Activated T-cell treated with anti-CD3 and anti-CD28 coated beads for 1 hour (primary cell): ENCODE measurements around the gene NDUFA13.

Experiments
- DNase-seq: peaks from one replicate; pipeline ENCODE4 v3.0.0-alpha.2; 2020; ENCODE audit warnings: low read depth

The NDUFA13 gene

GRCh38 chr19:19533841-19534240 lies 17.8 kb downstream of the NDUFA13 start:
- no peak for DNase-seq

GRCh38 chr19:19534556-19535265 lies 18.7 kb downstream of the NDUFA13 start:
- no peak for DNase-seq

GRCh38 chr19:19535311-19536191 lies 19.5 kb downstream of the NDUFA13 start:
- DNase-seq: no peak

GRCh38 chr19:19537075-19538048 lies 21.3 kb downstream of the NDUFA13 start:
- DNase-seq: no peak

- DNase-seq: peak; percentile 34
Observed at GRCh38 chr19:19538061-19538784, 22.2 kb downstream of the NDUFA13 start, which contains the start of gene CILP2. Gene CILP2 (plus strand): TSS chr19:19538265. CDS start chr19:19538350, 85 bp downstream.

GRCh38 chr19:19538785-19539166 lies 22.8 kb downstream of the NDUFA13 start:
- no peak for DNase-seq

GRCh38 chr19:19539698-19540063 lies 23.7 kb downstream of the NDUFA13 start:
- no peak for DNase-seq

GRCh38 chr19:19540064-19540714 lies 24.2 kb downstream of the NDUFA13 start:
- peak; percentile 44 for DNase-seq

- peak; percentile 67 for DNase-seq
Observed at GRCh38 chr19:19540715-19541515, 24.9 kb downstream of the NDUFA13 start.

- no peak for DNase-seq
Observed at GRCh38 chr19:19541616-19542015, 25.6 kb downstream of the NDUFA13 start.

- no peak for DNase-seq
Observed at GRCh38 chr19:19542507-19542906, 26.5 kb downstream of the NDUFA13 start.

GRCh38 chr19:19543101-19543500 lies 27.1 kb downstream of the NDUFA13 start:
- DNase-seq: no peak

- DNase-seq: no peak
Observed at GRCh38 chr19:19543640-19544039, 27.6 kb downstream of the NDUFA13 start.

GRCh38 chr19:19544257-19544953 lies 28.4 kb downstream of the NDUFA13 start:
- DNase-seq: no peak

- no peak for DNase-seq
Observed at GRCh38 chr19:19544954-19545591, 29.0 kb downstream of the NDUFA13 start.

GRCh38 chr19:19545707-19546106 lies 29.7 kb downstream of the NDUFA13 start:
- no peak for DNase-seq

GRCh38 chr19:19546751-19547162 lies 30.7 kb downstream of the NDUFA13 start:
- DNase-seq: no peak

- no peak for DNase-seq
Observed at GRCh38 chr19:19547674-19548336, 31.8 kb downstream of the NDUFA13 start.
